SKM-1 treated with dmso at 0.1 percent for 144 hours (cell line): ENCODE measurements around the gene DNAJB8.

Source experiments
- DNase-seq: peaks from one replicate; lab custom pipeline; 2025; ENCODE audit not compliant: unreplicated experiment; lab: John Stamatoyannopoulos, UW

DNAJB8 gene

DNA sequence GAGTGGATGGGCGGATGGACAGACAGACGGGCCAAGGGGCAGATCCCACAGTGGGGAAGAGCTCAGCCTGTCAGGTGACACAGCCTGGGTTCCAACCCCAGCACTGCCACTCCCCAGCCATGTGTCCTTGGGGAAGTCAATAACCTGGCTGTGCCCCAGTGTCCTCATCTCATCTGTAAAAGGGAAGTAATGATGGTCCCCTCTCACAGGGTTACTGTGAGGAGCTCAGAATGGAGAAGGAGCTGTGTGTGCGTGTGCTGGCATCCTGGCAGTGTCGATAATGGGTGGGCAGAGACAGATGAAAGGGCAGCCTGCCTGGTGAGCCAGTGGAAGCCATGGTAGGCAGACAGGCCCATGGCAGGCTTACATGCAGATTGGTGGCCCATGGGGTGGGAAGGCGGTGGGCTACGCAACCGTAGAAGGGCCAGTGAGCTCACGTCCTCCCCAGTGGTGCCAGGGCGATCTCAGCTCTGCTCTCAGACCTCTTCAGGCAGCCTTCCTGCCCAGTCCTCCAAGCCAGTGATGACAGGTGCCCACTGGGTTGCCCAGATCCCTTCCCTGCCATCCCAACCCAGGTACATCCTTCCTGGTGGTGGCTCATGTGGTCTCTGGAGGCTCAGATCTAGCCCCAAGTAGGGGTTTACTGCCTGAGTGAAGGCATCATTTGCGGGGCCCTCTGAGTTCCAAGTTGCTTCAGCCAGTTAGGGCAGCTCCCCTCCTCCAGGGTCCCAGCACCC is 2.3 kb upstream of the DNAJB8 start:
- DNase-seq, result peak; percentile 40

DNA sequence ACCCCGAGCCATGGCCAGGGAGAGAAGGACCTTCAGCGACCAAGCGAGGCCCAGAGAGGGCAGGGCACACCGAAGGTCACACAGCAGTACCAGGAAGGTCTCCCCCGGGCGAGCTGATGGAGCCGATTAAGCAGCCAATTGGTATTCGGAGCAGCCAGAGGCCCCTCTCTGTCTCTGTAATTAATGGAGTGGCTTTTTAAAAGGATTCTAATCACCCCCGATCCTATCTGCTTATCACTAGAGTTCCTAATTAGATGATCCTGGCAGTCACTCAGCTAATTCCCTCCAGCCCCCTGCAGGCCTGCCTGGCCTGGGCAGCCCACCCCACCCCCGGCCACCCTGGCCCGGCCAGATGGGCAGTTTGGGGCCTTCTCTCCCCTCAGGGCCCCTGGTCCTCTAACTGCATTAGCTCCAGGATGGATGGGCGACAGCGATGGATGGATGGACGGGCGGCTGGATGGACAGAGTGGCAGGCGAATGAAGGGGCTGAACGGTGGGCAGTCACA is 1.6 kb upstream of the DNAJB8 start:
- no peak for DNase-seq

DNA sequence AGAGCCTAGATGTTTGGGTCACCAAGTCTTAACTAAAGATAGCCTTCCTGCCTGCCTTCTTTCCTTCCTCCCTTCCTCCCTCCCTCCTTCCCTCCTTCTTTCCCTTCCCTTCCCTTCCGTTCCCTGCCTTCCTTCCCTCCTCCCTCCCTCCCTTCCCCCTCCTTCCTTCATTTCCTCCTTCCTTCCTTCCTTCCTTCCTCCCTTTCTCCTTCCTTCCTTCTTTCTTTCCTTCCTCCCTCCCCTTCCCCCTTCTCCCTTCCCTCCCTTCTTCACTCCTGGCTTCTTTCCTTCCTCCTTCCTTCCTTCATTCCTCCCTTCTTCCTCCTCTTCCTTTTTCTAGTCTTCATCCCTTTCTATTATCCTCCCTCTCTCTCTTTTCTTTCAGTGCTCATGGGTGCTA is 2.0 kb downstream of the DNAJB8 start:
- no peak for DNase-seq

DNA sequence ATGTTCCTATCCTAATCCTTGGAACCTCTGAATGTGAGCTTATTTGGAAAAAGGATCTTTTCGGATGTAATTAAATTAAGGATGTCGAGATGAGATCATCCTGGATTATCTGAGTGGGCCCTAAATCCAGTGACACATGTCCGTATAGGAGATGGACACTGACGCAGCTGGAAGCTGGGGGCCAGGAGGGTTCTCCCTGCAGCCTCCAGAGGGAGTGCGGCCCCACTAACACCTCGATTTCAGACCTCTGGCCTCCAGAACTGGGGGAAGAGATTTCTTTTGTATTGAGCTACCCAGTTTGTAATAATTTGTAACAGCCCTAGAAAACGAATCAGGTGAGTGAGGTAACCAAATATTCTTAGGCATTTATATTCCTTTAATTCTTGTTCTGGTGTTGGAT is 2.5 kb downstream of the DNAJB8 start:
- DNase-seq, result no peak

DNA sequence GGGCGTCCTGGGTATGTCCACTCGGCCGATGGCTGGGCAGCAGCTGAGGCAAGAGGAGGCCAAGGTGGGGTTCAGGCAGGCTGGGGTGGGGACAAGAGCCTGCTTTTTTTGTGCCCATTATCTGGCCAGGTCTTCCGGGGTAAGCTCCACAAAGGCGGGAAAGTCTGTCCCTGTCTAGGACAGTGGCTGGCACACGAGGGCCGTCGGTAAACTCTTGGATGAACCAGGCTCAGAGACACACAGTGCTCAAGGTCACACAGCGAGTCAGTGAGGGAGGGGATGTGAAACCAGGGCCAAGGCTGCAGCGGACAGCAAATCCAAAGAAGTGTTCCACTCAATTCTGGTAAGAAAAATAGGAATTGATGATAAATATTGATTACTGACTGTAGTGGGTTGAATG is 2.9 kb downstream of the DNAJB8 start:
- no peak for DNase-seq

DNA sequence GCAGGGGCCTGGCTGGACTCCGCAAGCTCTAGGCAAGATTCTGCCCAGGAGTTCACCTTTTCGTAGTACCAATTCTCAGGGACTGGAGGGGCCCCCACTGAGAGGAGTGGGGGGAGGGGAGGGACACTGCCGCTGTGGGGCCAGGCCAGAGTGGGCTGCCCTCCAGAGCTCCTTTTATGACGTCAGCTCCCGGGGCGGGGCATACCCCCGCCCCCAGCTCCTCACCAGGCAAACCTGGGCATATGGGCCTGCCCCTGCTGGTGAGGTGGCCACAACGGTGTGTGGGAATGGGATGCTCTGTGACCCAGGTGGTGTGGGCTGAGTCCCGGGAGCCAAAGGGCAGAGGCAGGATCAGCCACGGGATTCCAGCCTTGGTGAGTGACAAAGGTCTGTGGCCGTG is 3.3 kb downstream of the DNAJB8 start:
- no peak for DNase-seq

DNA sequence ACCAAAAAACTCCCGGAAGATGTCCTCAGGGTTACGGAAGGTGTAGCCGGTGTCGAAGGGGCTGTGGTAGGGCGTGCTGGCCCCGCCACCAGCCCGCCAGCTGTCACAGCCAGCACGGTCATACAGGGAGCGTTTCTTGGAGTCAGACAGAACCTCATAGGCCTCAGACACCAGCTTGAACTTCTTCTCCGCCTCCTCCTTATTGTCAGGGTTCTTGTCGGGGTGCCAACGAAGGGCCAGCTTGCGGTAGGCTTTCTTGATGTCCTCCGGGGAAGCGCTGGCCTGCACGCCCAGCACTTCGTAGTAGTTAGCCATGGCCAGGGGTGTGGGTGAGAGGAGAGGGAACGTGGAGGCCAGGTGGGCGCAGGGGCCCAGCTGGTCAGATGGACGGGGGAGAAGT is 3.8 kb downstream of the DNAJB8 start:
- no peak for DNase-seq

DNA sequence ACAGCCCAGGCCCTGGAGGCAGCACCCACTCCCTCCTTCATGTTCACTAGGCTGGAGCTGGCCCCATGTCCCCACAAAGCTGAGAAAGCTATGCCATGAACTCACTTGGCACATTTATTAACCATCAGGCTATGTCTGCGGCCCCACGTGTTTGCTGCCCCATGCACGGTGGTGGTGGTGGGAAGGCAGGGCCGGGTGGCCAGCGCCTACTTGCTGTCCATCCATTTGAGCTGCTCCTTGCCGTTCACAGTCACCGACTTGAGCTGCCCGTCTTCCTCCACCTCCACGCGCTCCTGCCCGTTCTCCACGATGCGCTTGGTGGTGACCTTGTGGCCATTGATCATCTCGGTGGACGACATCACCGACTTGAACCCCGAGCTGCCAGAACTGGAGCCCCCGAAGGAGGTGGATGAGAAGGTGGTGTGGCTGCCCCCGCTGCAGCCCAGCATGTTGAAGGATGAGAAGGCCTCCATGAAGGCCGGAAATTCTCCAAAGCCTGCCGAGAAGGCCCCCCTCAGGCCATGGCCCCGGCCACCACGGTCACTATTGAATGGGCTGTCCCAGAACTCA is 4.3 kb downstream of the DNAJB8 start:
- DNase-seq, result no peak

DNA sequence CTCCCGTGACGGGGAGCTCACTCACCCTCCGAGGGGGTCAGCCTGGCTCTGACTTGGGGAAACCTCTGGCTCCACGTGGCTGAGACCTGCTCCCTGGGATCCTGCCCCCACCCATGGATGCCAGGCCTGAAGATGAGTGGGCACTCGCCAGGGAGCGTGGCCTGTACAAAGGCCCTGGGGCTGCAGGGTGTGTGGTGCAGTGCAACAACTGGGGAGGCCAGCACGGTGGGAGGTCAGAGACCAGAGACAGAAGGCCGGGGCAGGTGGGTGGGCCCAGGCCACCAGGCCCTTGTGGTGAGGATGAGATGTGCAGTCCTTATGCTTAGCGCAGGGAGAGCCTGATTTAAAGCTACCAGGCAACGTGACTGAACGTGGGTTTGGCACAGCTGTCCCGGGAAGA is 5.0 kb downstream of the DNAJB8 start:
- no peak for DNase-seq

DNA sequence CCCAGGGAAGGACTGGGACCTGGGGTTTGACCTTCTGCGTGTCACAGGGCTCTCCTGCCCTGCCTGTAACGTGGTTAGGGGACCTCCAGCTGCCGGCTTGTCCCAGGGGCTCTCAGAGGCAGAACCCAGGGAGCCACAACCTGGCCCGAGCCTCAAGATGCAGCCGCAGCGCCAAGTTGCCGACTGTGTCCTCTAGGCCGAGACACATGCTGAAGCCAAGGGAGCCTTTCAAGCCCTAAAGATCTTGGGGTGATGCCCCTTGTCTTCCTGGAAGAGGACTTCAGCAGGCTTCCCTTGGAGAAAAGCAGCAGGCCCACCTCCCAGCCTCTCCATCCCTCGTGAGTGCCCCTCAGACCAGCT is 7.2 kb downstream of the DNAJB8 start:
- DNase-seq, result no peak

DNA sequence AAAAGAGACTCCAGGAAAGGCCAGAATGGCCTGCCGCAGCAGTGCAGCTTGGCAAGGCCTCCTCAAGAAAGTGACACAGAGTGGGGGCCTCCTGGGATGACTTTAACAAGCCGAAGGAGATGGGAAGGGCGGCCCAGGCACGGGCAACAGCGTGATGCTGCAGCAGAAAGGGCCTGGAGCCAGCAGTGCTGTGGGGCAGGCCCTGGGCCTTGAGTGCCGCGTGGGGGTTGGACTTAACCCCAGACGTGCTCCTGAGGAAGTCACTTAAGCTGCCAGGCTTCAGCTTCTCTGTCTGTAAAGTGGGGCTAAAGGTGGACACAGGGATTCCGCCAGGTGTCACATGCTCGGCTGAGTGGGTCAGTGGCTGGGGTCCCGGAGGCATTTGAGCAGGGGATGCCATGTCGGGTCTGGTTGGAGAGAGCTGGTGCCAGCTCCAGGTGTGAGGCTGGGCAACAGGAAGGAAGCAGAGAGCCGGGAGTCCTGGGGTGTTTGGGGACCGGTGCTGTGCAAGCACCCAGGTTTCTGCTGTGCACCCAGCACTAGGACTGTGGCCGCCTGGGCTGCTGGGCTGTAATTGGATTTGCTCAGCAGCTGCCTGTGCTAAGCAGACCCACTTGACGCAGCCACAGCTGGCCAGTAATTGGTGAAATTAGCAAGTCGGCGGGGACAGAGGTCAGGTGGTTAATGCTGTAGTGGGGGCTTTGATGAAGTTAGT is 7.8 kb downstream of the DNAJB8 start:
- DNase-seq, result no peak

DNA sequence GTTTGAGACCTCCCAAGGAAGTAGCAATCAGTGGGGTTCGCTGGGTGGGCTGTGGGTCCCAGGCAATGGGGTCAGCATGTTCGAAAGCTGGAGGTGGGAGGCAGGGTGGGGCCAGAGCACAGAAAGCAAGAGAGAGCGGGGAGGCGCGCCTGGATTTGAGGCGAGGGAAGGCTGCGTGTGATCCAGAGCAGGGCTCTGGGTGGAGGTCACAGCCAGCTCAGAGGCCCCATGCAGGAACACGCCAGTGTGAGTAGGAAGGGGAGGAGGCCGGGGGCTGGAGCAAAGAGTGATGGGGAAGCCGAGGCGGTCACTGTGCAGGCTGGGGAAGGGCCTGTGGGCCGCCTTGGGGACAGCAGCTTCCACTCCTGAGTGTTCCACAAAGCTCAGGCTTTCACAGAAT is 8.8 kb downstream of the DNAJB8 start:
- no peak for DNase-seq

DNA sequence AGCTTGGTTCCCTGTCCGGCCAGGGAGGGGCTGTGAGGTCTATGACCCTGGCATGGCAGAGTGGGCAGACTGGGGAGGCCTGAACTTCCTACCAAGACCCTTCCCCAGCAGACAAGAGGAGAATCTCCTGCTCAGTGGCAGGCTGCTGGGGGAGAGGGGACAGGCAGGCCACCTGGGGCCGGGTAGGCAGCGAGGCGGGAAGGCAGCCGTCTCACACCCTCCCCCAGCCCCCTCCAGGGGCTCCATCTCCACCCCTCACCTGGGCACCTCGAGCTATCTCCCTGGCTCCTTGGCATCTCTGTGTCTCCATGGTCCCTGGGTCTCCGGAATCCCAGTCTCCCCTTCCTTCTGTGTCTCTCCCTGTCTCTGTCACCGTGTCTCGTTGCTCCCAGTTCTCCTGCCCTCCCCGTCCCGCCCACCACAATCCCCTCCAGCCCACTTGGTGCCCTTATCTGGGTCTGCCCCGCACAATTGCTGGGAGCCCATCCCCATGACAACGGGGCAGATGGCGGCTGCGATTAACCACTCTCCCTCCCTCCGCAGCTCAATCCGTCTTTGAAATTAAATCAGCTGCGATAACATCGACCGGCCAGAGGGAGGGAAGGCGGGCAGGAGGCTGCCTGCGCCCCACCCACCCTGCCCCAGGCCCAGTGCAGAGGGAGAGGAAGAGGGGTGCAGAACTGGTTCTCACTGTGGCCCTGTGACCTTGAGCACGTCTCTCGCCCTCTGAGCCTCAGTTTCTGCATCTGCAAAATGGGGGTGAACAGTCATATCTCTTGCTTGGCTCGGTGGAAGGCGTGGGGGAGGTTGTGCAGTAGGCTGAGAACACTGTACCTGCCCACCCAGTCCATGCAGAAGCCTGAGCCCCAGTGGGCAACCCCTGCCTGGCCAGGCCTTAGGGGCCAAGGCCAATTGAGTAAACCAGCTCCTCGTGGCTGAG is 9.6 kb downstream of the DNAJB8 start:
- no peak for DNase-seq

DNA sequence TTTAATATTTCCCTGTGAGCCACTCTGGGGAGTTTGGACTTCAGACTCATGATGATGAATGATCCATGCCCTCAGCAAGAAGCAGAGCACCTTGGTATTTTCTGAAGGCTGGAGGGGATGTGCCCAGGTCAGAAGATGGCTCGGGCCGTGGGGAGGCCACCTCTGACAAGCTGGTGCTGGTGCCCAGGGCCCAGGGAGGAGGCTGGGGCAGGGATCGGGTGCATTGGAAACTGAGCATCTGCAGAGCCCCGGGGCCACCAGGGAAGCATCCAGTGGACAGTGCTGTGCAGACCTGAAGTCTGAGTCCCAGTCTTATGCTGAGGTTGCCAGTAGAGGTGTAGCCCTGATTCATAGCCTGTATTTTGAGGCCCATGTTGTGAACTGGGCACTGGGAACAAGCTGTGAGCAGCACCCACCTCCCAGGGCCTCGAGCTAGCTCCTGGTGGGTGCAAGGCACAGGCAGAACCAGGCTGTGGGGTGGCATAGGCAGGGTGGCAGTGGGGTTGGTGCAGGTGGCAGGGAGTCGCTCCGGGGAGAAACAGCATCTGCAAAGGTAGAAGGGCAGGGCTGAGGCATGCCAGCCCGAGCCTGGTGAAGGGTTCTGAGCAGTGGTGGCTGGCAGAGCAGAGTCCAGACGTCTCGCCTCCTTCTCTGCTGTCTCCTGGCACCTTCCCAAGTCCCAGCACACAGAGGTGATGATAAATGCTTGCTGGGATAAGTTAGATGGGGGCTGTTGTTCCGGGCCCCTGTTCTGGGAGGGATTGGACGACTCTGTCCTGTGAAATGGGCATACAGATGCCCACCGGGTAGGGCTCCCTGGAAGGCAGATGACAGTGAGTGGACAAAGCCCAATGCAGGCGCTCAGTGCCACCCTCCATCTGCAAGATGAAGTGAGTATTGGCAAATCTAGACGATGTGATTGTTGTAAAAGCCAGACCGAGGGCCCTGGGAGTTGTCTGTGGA is 10.6 kb downstream of the DNAJB8 start:
- no peak for DNase-seq

DNA sequence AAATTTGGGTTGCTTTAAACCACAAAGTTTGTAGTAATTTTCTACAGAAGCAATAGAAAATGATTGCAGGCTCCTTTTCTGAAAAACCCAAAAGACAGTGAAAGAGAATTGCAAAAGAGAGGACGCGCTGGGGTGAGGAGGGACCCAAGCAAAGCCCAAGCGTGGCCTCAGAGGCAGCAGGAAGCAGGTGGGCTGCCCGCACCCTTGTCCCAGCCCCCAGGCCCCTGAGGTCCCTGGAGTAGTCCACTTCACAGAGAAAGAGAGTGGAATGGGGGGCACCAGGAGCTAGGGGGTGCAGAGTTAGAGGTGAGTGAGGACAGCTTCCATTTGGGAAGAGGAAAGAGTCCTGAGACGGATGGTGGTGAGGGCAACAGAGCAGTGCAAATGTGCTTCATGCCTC is 11.6 kb downstream of the DNAJB8 start:
- DNase-seq, result no peak

DNA sequence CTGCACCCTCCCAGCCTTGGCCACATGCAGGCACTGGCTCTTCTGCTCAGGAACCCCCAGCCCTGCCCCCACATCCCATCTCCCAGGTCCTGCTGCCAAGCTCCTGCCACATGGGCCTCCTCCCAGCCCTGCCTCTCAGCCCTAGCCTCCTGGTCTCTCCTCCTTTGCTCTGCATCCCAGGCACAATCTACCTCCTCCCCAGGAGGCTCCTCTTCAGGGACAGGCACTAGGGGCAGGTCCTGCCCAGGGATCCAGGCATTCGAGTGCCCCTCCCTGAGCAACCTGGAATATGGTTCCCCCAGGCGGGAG is 12.4 kb downstream of the DNAJB8 start:
- DNase-seq, result no peak

DNA sequence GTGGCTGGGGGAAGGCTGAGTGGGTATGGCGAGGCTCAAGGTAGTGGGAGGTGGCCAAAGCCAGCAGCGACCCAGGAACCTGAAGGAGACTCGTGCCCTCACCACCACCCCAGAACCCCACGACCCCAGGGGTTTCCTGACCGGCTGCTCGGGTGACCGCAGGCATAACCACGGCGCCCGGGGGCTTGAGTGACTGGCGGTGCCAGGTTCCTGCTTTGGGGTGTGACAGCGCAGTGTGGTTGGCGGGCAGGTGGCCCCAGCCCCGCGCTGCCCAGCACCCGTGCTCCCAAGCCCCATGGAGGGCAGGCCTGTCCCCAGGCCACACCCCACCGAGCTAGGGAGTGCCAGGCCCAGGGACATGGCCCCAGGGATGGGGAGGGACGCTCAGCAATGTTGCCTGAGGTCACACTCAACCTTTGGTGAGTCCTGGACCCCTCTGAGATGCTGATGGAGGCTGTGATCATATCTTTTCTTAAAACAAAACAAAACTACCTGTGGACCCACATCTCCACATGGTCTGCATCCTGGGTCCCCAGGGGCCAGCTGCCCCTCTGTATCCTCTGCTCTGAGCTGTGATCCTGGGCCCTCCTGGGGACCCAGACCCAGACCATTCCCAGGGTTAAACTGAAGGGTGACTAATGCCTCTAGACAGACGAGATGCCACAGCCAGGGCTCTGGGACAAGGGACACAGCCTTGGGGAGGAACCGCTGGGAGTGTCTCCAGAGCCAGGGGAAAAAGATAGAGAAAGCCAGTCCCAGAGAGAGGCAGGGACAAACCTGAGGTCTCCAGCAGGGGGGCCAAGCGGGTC is 13.0 kb downstream of the DNAJB8 start:
- DNase-seq, result no peak

DNA sequence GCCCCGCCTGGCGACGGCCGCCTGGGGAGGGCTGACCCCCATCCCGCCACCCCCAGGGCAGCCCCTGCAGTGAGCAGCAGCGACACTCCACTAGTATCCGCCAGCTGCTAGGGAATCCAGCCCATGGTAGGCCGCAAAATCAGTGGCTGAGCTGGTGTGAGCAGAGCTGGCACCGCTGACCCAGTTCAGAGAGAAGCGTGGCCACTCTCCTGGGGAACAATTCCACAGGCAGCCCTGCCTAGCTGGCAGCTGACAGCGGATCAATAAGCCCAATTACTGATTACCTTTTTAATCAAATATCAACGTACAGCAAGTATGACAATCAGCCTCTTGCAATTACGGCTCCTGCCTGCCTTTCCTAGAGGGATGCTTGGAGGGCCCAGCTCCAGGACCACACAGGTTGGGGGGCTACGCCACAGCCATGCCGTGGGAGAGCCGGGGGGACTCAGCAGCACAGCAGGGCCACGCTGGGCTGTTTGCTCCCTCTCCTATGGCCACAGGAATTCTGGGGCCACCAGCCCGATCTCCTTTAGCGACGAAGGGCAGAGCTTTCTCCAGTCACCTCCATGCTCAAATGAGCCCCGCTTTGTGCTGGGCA is 13.9 kb downstream of the DNAJB8 start:
- DNase-seq, result no peak

DNA sequence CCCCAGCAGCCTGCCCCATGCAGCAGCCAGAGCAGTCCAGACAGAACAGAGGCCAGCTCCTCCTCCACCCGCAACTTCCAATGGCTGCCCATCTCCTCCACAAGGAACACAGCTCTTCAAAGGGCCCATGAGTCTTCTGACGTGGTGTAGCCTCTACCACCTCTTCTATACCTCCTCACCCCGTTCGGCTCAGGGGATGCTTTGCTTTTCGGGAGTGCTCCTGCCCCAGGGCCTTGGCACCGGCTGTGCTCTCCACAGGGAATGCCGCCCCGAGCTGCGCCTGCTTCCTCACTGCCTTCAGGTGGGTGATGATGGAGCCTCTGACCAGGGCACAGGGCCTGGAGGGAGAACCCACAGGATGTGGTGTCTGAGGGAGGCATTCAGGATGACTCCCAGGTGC is 14.6 kb downstream of the DNAJB8 start:
- no peak for DNase-seq
